Pancreas (tissue), 10 donors: ENCODE measurements around the gene NTSR1. TPM values are rescaled to one million over a fixed set of nuclear protein-coding genes. Genes with fewer than 3 reads are reported as not detected.

ENCODE experiments used
- ATAC-seq, 4 donors: fragments of 200-7000 bp; cut with Tn5 transposase; one replicate each; pipeline versions ENCODE4 v1.8.0 to v1.9.1; 2020; ENCODE audit warnings: mild to moderate bottlenecking in 4 of 4, moderate library complexity in 4 of 4
- DNase-seq, 6 donors: peaks; one replicate each; pipeline ENCODE4 v3.0.0-alpha.2; 2020
- FAIRE-seq: peaks from 2 replicates; lab custom pipeline; 2012; peaks lifted over from hg19 to GRCh38; lab: Jason Lieb, UNC
- H3K27ac ChIP-seq, 4 donors: fragments of 200-600 bp; sonication (generic); 1 replicate in 3 of 4; 2 replicates in 1 of 4; pipeline versions ENCODE4 v1.5.0 to v1.8.0; 2020
- H3K27me3 ChIP-seq, 4 donors: fragments of 200-600 bp; one replicate each; pipeline ENCODE4 v1.8.0; 2021
- H3K36me3 ChIP-seq, 3 donors: fragments of 200-600 bp; sonication (generic) in 1 of 3; one replicate each; pipeline versions ENCODE4 v1.5.0 to v1.8.0; 2020 to 2021
- H3K4me1 ChIP-seq, 3 donors: fragments of 200-600 bp; one replicate each; pipeline ENCODE4 v1.8.0; 2021
- H3K4me3 ChIP-seq, 4 donors: fragments of 200-600 bp; sonication (generic) in 2 of 4; one replicate each; pipeline versions ENCODE4 v1.5.0 to v1.8.0; 2020 to 2021
- H3K9me3 ChIP-seq, 4 donors: fragments of 200-600 bp; one replicate each; pipeline ENCODE4 v1.8.0; 2021
- CTCF ChIP-seq, 4 donors: fragments of 200-600 bp; sonication (generic) in 3 of 4; IDR thresholded peaks; one replicate each; pipeline versions ENCODE4 v1.5.0 to v1.8.0; 2021; ENCODE audit warnings: antibody characterized with exemption in 4 of 4
- WGBS, 2 donors: extraction: QIAGEN DNeasy Blood & Tissue Kit; methylation state at CpG; one replicate each; pipeline ENCODE4 v1.1.7; 2013; 5-methylcytosine and 5-hydroxymethylcytosine counted together
- intact Hi-C, 3 donors: fragments of 100-400 bp; cut with DNase I; formaldehyde crosslinking; loops; one replicate each; pipeline versions ENCODE4 v1.11.1 to v1.14.2; 2022
- polyA plus RNA-seq, 2 donors: library from polyadenylated mRNA; stranded (reverse); fragments of 200-250 nt; gene quantifications; one replicate each; pipeline ENCODE4 v1.2.3, GENCODE V29; 2013
- total RNA-seq, 6 donors: library from RNA; stranded (reverse); fragmentation: NEBNext Ultra II Directional in 4 of 6; extraction: Animal tissue kit (Norgen Biotek cat#: 25700) in 4 of 6; gene quantifications; one replicate each; pipeline versions ENCODE4 v1.2.1 to v1.2.4, GENCODE V29; 2021 to 2023
- donor health status: healthy with polysubstance abuse.
- donor health status: DM: no; HTN: no; CAD: no; lungs with moderate emphysema.
- donor health status: DM: no; HTN: no; CAD: no.
- donor health status: control.
- donor health status: control.
- donor health status: Bipolar disorder and iron deficiency.
- donor health status: DM: yes; HTN: yes; CAD: no.
- donor health status: DM: no; HTN: no; CAD: no.
- donor health status: DM: no; HTN: no; CAD: no.
- donor health status: DM: yes; HTN: yes; CAD: no.

Gene NTSR1
- total and polyA plus RNA-seq, 8 donors, result 0.02 to 0.15 (median 0.09) TPM; not detected in 2

DNA sequence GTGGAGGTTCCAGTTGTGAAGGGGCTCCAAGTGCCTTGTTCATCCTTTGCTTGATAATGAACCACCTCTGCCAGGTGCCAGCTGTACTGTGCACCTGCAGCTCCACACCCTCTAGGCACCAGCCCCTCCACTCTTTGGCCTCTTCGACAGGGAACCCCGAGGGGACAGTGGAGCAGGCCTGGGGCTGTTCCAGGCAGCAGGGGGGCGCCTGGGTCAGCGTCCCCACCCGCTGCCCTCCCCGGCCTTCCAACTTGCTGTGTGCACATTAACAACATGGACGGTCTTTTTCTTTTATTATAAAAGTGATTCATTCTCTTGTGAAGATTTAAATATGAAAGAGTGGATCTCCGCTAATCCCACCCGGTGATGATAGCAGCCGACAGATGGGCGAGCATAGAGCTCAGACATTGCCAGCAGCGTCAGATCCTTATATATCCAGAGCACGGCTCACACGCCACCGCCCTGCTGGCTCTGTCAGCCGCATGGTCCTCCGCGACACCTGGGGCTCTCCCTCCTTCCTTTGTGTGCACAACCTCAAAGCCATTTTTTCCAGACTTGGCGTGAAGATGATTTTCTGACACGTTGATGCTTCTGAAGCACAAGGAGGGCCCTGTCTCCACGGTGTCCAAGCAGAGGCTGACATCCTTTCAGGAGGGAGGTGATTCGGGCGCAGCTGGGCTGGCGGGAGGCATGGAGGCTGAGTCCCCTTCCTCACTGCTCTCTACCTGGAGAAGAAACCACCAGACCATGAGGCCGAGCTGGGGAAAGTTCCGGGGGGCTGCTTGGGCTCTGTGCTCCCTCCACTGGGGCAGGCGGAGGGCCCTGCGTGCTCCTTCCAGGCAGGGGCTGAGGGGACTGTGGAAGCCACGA is 65.4 kb downstream of the NTSR1 start:
- FAIRE-seq, result no peak
- no peak for ATAC-seq
- no peak for TF ChIP-seq CTCF (IDR thresholded peaks at IDR 0.05)
- 52 to 67% methylated on average over 29 of the region's 29 CpGs for WGBS, 2 donors
- Histone ChIP-seq H3K4me1 (no peaks in the 10 kb centered on the region), H3K4me3 (no peak overlapping the region), H3K27me3 (no peaks in the 10 kb centered on the region), H3K27ac (peak overlapping the region; percentile 45 to 81 (median 62)), H3K9me3 (no peaks in the 10 kb centered on the region), H3K36me3 (no peaks in the 10 kb centered on the region)
- intact Hi-C loops, result no loop called here
- DNase-seq, result peak in 2 of 6 donors; percentile 21 to 47

DNA sequence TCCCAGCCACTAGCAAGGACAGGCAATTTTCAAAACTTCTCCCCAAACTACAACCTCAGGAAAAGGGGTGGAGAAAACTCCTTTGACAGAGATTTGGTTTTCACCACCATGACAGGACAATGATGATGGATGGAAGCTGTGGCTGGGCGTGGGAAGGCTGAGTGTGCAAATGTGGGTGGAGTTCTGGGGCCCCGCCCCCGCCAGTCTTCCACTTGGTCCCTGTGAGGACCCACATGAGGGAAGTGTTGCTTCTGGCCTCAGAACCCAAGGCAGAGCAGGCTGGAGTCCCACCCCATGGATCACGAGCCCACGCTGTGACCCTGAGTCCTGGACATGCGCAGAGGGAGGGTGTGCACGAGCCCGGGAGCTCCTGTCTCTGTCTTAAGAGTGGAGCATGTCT is 66.1 kb downstream of the NTSR1 start:
- Histone ChIP-seq H3K27ac (no peak overlapping the region), H3K4me3 (no peak overlapping the region), H3K4me1 (no peaks in the 10 kb centered on the region), H3K36me3 (no peaks in the 10 kb centered on the region), H3K27me3 (no peaks in the 10 kb centered on the region), H3K9me3 (no peaks in the 10 kb centered on the region)
- DNase-seq, result peak in 1 of 6 donors; percentile 14
- ATAC-seq, result no peak
- WGBS, 2 donors, result 52 to 62% methylated on average over 8 of the region's 8 CpGs
- FAIRE-seq, result no peak
- TF ChIP-seq CTCF (IDR thresholded peaks at IDR 0.05), result no peak
- intact Hi-C loops, result no loop called here

- H3K4me3 ChIP-seq, result no peak overlapping the region
- peak in 1 of 6 donors; percentile 55 for DNase-seq
- no peak for ATAC-seq
- H3K27ac ChIP-seq, result no peak overlapping the region
- no peak for FAIRE-seq
- intact Hi-C loops, result no loop called here
- H3K4me1 ChIP-seq, result no peaks in the 10 kb centered on the region
- H3K9me3 ChIP-seq, result no peaks in the 10 kb centered on the region
- no peaks in the 10 kb centered on the region for H3K27me3 ChIP-seq
- H3K36me3 ChIP-seq, result no peaks in the 10 kb centered on the region
- 59 to 85% methylated on average over 9 of the region's 9 CpGs for WGBS, 2 donors
- TF ChIP-seq CTCF (IDR thresholded peaks at IDR 0.05), result no peak
Observed at GRCh38 chr20:62775206-62775605, 66.6 kb downstream of the NTSR1 start.

DNA sequence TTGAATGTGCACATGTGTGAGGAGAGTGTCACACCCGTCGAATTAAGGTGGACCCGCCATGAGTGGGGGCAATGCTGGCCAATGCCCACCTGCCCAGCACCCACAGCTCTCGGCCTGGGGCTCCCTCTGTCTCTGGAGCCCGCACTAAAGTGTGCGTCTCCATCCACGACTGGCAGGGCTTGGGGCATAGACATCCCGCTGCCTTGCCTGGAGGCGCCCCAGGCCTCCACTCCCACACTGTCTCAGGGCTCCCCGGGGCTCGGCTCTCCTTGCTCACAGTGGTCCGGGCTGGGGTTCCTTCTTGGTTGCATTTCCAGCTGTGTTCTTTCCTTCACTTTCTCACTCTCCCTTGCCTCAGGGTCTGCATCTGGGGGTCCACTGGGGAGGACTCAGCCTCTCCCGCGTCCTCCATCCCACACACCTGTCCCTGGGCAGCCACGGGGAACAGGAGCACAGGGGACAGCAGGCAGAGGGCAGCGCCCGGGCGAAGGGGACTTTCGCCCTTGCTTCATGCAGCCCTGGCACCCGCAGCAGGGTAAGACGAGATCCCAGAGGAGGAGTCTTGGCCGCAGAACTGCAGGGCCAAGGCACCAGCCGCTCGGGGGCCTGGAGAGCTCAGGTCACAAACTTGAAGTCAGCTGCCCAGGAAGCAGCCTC is 67.5 kb downstream of the NTSR1 start:
- WGBS, 2 donors, result 72 to 77% methylated on average over 24 of the region's 24 CpGs
- no peak overlapping the region for H3K4me3 ChIP-seq
- no peaks in the 10 kb centered on the region for H3K9me3 ChIP-seq
- DNase-seq, result peak in 1 of 6 donors; percentile 32
- intact Hi-C loops, result no loop called here
- ATAC-seq, result no peak
- H3K27me3 ChIP-seq, result no peaks in the 10 kb centered on the region
- TF ChIP-seq CTCF (IDR thresholded peaks at IDR 0.05), result no peak
- H3K36me3 ChIP-seq, result no peaks in the 10 kb centered on the region
- FAIRE-seq, result no peak
- no peaks in the 10 kb centered on the region for H3K4me1 ChIP-seq
- H3K27ac ChIP-seq, result peak overlapping the region in 2 of 4 donors; percentile 48 to 58
